ENCODE results near the gene DNAJA2.

- TF ChIP-seq CTCF (IDR thresholded peaks at IDR 0.05) = no peak
- no peak for TF ChIP-seq POLR2A (IDR thresholded peaks at IDR 0.05)
Observed at GRCh38 chr16:46948548-46949166, 24.8 kb downstream of the DNAJA2 start.
